ENCODE measurements around the gene ASPA.
"Not testable (repeated sequence)": the region's sequence is repeated elsewhere in the genome, so short reads cannot be mapped to it uniquely, and the experiment has no call there.

Gene ASPA

GRCh38 chr17:3507869-3508268 lies 32.1 kb downstream of the ASPA start:
- no peak for DNase-seq (ENCODE audit: low read depth)

GRCh38 chr17:3510090-3510489 lies 34.3 kb downstream of the ASPA start:
- DNase-seq (ENCODE audit: low read depth), result no peak

- DNase-seq (ENCODE audit: low read depth), result no peak
Measured at GRCh38 chr17:3511852-3512504, 36.2 kb downstream of the ASPA start.

- DNase-seq (ENCODE audit: low read depth), result peak; percentile 63
Measured at GRCh38 chr17:3512505-3513171, 36.8 kb downstream of the ASPA start.

- no peak for DNase-seq (ENCODE audit: low read depth)
Measured at GRCh38 chr17:3513305-3514035, 37.7 kb downstream of the ASPA start.

GRCh38 chr17:3514167-3514566 lies 38.4 kb downstream of the ASPA start:
- DNase-seq (ENCODE audit: low read depth), result not testable (repeated sequence)

- no peak for DNase-seq (ENCODE audit: low read depth)
Measured at GRCh38 chr17:3514873-3515272, 39.1 kb downstream of the ASPA start.

GRCh38 chr17:3519472-3519871 lies 43.7 kb downstream of the ASPA start:
- DNase-seq (ENCODE audit: low read depth), result not testable (repeated sequence)

GRCh38 chr17:3524024-3524423 lies 48.2 kb downstream of the ASPA start:
- no peak for DNase-seq (ENCODE audit: low read depth)

GRCh38 chr17:3526491-3526890 lies 50.7 kb downstream of the ASPA start:
- DNase-seq (ENCODE audit: low read depth), result no peak

GRCh38 chr17:3526971-3527370 lies 51.2 kb downstream of the ASPA start:
- DNase-seq (ENCODE audit: low read depth), result no peak

GRCh38 chr17:3527468-3527867 lies 51.7 kb downstream of the ASPA start:
- no peak for DNase-seq (ENCODE audit: low read depth)

- DNase-seq (ENCODE audit: low read depth), result no peak
Measured at GRCh38 chr17:3527896-3528295, 52.1 kb downstream of the ASPA start.

- DNase-seq (ENCODE audit: low read depth), result no peak
Measured at GRCh38 chr17:3528403-3528851, 52.6 kb downstream of the ASPA start.

- DNase-seq (ENCODE audit: low read depth), result no peak
Measured at GRCh38 chr17:3528880-3529511, 53.2 kb downstream of the ASPA start.

GRCh38 chr17:3529817-3530741 lies 54.3 kb downstream of the ASPA start:
- no peak for DNase-seq (ENCODE audit: low read depth)

- no peak for DNase-seq (ENCODE audit: low read depth)
Measured at GRCh38 chr17:3531266-3532101, 55.7 kb downstream of the ASPA start.

- DNase-seq (ENCODE audit: low read depth), result no peak
Measured at GRCh38 chr17:3532106-3532858, 56.5 kb downstream of the ASPA start.

GRCh38 chr17:3532859-3533142 lies 57.0 kb downstream of the ASPA start:
- no peak for DNase-seq (ENCODE audit: low read depth)

GRCh38 chr17:3533752-3534151 lies 58.0 kb downstream of the ASPA start:
- no peak for DNase-seq (ENCODE audit: low read depth)

Data from stromal cell of bone marrow (primary cell).